IMR-90 (cell line): Measurements from ENCODE around the gene ENHO. TPM values are rescaled to one million over a fixed set of nuclear protein-coding genes. Genes with fewer than 3 reads are reported as not detected.

Source experiments
- ATAC-seq: fragments of 200-7000 bp; cut with Tn5 transposase; 2 replicates; pipeline ENCODE4 v1.9.1; 2020; ENCODE audit warnings: low read depth, mild to moderate bottlenecking, moderate library complexity
- BruUV-seq: library from RNA; stranded (reverse); fragments of 400-500 nt; replicated peaks from 2 replicates; lab custom pipeline; 2021; lab: Mats Ljungman, UMichigan
- CTCF ChIA-PET: fragments of 300-600 bp; formaldehyde crosslinking; extraction: SDS; loops from one replicate; lab custom pipeline; 2021; ENCODE audit warnings: antibody characterized with exemption; lab: Yijun Ruan, JAX
- POLR2A ChIA-PET: fragments of 300-600 bp; sonication (Branson Sonifier 250); formaldehyde crosslinking; loops from one replicate; lab custom pipeline; 2022; ENCODE audit warnings: antibody characterized with exemption; ENCODE audit not compliant: unreplicated experiment; lab: Charles Lee
- DNase-seq: peaks from one replicate; pipeline ENCODE4 v3.0.0; 2013
- H2AFZ ChIP-seq: replicated peaks from 2 replicates; pipeline ENCODE3; 2013; ENCODE audit warnings: low read length, mild to moderate bottlenecking; ENCODE audit not compliant: poor library complexity
- H2AK5ac ChIP-seq: 2 replicates; pipeline ENCODE4 v1.6.1; 2013; ENCODE audit warnings: low read depth, low read length, inconsistent platforms
- H2AK9ac ChIP-seq: replicated peaks from 2 replicates; pipeline ENCODE3; 2013; ENCODE audit warnings: mild to moderate bottlenecking, low read depth, low read length, moderate library complexity; ENCODE audit not compliant: poor library complexity
- H2BK120ac ChIP-seq: 2 replicates; pipeline ENCODE4 v1.6.1; 2013; ENCODE audit warnings: low read depth, low read length, inconsistent platforms
- H2BK15ac ChIP-seq: 3 replicates; pipeline ENCODE4 v1.6.1; 2013; ENCODE audit warnings: low read depth, low read length, inconsistent platforms
- H2BK20ac ChIP-seq: 2 replicates; pipeline ENCODE4 v1.6.1; 2013; ENCODE audit warnings: low read depth, mild to moderate bottlenecking, inconsistent platforms, low read length, moderate library complexity
- H2BK5ac ChIP-seq: 2 replicates; pipeline ENCODE4 v1.6.1; 2013; ENCODE audit warnings: mild to moderate bottlenecking, low read depth, low read length, inconsistent platforms; ENCODE audit not compliant: poor library complexity, severe bottlenecking
- H3K14ac ChIP-seq: replicated peaks from 2 replicates; pipeline ENCODE4 v1.6.1; 2013; ENCODE audit warnings: low read depth, low read length, inconsistent platforms
- H3K18ac ChIP-seq: 2 replicates; pipeline ENCODE4 v1.6.1; 2013; ENCODE audit warnings: low read depth, low read length, control low read depth
- H3K23ac ChIP-seq: 2 replicates; pipeline ENCODE4 v1.6.1; 2013; ENCODE audit warnings: low read depth, low read length, inconsistent platforms
- H3K27ac ChIP-seq: 2 replicates; pipeline ENCODE4 v1.5.1; 2013; ENCODE audit warnings: mild to moderate bottlenecking, control low read depth, low read length; ENCODE audit not compliant: insufficient read depth
- H3K27me3 ChIP-seq: 2 replicates; pipeline ENCODE4 v1.6.1; 2013; ENCODE audit warnings: low read length; ENCODE audit not compliant: control insufficient read depth, insufficient read depth
- H3K36me3 ChIP-seq: 2 replicates; pipeline ENCODE4 v1.6.1; 2013; ENCODE audit warnings: low read length, mixed read lengths; ENCODE audit not compliant: control insufficient read depth, insufficient read depth
- H3K4ac ChIP-seq: 2 replicates; pipeline ENCODE4 v1.6.1; 2013; ENCODE audit warnings: low read depth, low read length, inconsistent platforms
- H3K4me1 ChIP-seq: 2 replicates; pipeline ENCODE4 v1.6.1; 2013; ENCODE audit warnings: low read length, mixed read lengths; ENCODE audit not compliant: control insufficient read depth, insufficient read depth
- H3K4me2 ChIP-seq: 2 replicates; pipeline ENCODE4 v1.6.1; 2013; ENCODE audit warnings: low read depth, mild to moderate bottlenecking, control low read depth, low read length, moderate library complexity
- H3K4me3 ChIP-seq: 2 replicates; pipeline ENCODE4 v1.5.1; 2013; ENCODE audit warnings: low read depth, mild to moderate bottlenecking, control low read depth, low read length, moderate library complexity; ENCODE audit not compliant: insufficient read depth
- H3K56ac ChIP-seq: 2 replicates; pipeline ENCODE4 v1.6.1; 2013; ENCODE audit warnings: low read length, inconsistent platforms; ENCODE audit not compliant: insufficient read depth; ENCODE audit errors: extremely low read depth
- H3K79me1 ChIP-seq, 2 experiments: 2 replicates each; pipeline ENCODE4 v1.6.1; 2013; ENCODE audit warnings: low read length in 2 of 2, inconsistent platforms in 1 of 2, low read depth in 1 of 2
- H3K9ac ChIP-seq: 2 replicates; pipeline ENCODE4 v1.6.1; 2013; ENCODE audit warnings: low read depth, low read length, control low read depth
- H3K9me1 ChIP-seq: 2 replicates; pipeline ENCODE4 v1.6.1; 2013; ENCODE audit warnings: low read length, inconsistent platforms; ENCODE audit not compliant: insufficient read depth
- H3K9me3 ChIP-seq: 2 replicates; pipeline ENCODE4 v1.6.1; 2013; ENCODE audit warnings: low read length; ENCODE audit not compliant: control insufficient read depth, insufficient read depth
- H4K20me1 ChIP-seq: 2 replicates; pipeline ENCODE4 v1.6.1; 2013; ENCODE audit warnings: low read length, inconsistent platforms; ENCODE audit not compliant: insufficient read depth
- H4K5ac ChIP-seq: 2 replicates; pipeline ENCODE4 v1.6.1; 2013; ENCODE audit warnings: mild to moderate bottlenecking, low read depth, low read length, control low read depth
- H4K8ac ChIP-seq, 2 experiments: 2 replicates each; pipeline ENCODE4 v1.6.1; 2013; ENCODE audit warnings: low read depth in 2 of 2, low read length in 2 of 2, control low read depth in 1 of 2, inconsistent platforms in 1 of 2
- H4K91ac ChIP-seq: 2 replicates; pipeline ENCODE4 v1.6.1; 2013; ENCODE audit warnings: low read depth, low read length, inconsistent platforms; ENCODE audit not compliant: insufficient read depth
- BHLHE40 ChIP-seq: fragments of 150-350 bp; IDR thresholded peaks from 2 replicates; pipeline ENCODE4 v1.6.1; 2016; ENCODE audit warnings: mild to moderate bottlenecking, low read depth, low read length
- CEBPB ChIP-seq: IDR thresholded peaks from 2 replicates; pipeline ENCODE4 v1.6.1; 2012; ENCODE audit warnings: low read depth, low read length, improper control_type of control experiment
- CHD1 ChIP-seq: IDR thresholded peaks from 2 replicates; pipeline ENCODE4 v1.6.1; 2012; ENCODE audit warnings: low read depth, low read length, improper control_type of control experiment
- CTCF ChIP-seq: conservative IDR thresholded peaks from 2 replicates; pipeline ENCODE4 v1.5.1; 2012; ENCODE audit warnings: mild to moderate bottlenecking, low read depth, low read length, improper control_type of control experiment
- ELK1 ChIP-seq: fragments of 150-350 bp; IDR thresholded peaks from 2 replicates; pipeline ENCODE4 v1.6.1; 2016; ENCODE audit warnings: low read depth, mild to moderate bottlenecking, low read length, moderate library complexity, borderline replicate concordance
- FOS ChIP-seq: fragments of 150-350 bp; IDR thresholded peaks from 2 replicates; pipeline ENCODE4 v1.6.1; 2016; ENCODE audit warnings: low read depth, low read length
- MAFK ChIP-seq: IDR thresholded peaks from 2 replicates; pipeline ENCODE4 v1.6.1; 2012; ENCODE audit warnings: low read depth, low read length, improper control_type of control experiment
- MAZ ChIP-seq: IDR thresholded peaks from 2 replicates; pipeline ENCODE4 v1.6.1; 2012; ENCODE audit warnings: low read depth, mild to moderate bottlenecking, low read length, improper control_type of control experiment, moderate library complexity, borderline replicate concordance
- MXI1 ChIP-seq: IDR thresholded peaks from 2 replicates; pipeline ENCODE4 v1.6.1; 2012; ENCODE audit warnings: low read depth, mild to moderate bottlenecking, low read length, moderate library complexity, borderline replicate concordance
- NFE2L2 ChIP-seq: fragments of 150-350 bp; IDR thresholded peaks from 2 replicates; pipeline ENCODE4 v1.6.1; 2016; ENCODE audit warnings: low read depth, mild to moderate bottlenecking, low read length
- POLR2A ChIP-seq: IDR thresholded peaks from 2 replicates; pipeline ENCODE4 v1.6.1; 2012; ENCODE audit warnings: mild to moderate bottlenecking, low read depth, low read length
- RAD21 ChIP-seq: IDR thresholded peaks from 2 replicates; pipeline ENCODE4 v1.6.1; 2012; ENCODE audit warnings: low read length, improper control_type of control experiment
- RCOR1 ChIP-seq: IDR thresholded peaks from 2 replicates; pipeline ENCODE4 v1.6.1; 2012; ENCODE audit warnings: mild to moderate bottlenecking, low read length, improper control_type of control experiment; ENCODE audit not compliant: insufficient replicate concordance
- RFX5 ChIP-seq: IDR thresholded peaks from 2 replicates; pipeline ENCODE4 v1.8.0; 2012; ENCODE audit warnings: low read depth, mild to moderate bottlenecking, low read length, moderate library complexity
- SMC3 ChIP-seq: fragments of 150-350 bp; IDR thresholded peaks from 2 replicates; pipeline ENCODE4 v1.6.1; 2016; ENCODE audit warnings: low read depth, mild to moderate bottlenecking, antibody characterized with exemption, low read length, moderate library complexity
- USF2 ChIP-seq: fragments of 150-350 bp; IDR thresholded peaks from 2 replicates; pipeline ENCODE4 v1.6.1; 2017; ENCODE audit warnings: mild to moderate bottlenecking, antibody characterized with exemption, low read length, low read depth
- WGBS, 2 experiments: methylation state at CpG; one replicate each; pipeline versions ENCODE4 v1.1.5 to v1.1.7; 2013; ENCODE audit warnings: missing lambda C conversion rate in 2 of 2; ENCODE audit not compliant: insufficient read length in 1 of 2; ENCODE audit errors: extremely low coverage in 2 of 2; 5-methylcytosine and 5-hydroxymethylcytosine counted together
- dilution Hi-C: fragments of 300-500 bp; cut with HindIII; formaldehyde crosslinking; loops from one replicate; pipeline ENCODE4 v1.14.3; 2018; ENCODE audit warnings: low sequenced_read_pairs; ENCODE audit not compliant: unreplicated experiment
- in situ Hi-C: fragments of 300-500 bp; cut with MboI; formaldehyde crosslinking; loops from 3 replicates; pipeline ENCODE4 v1.14.3; 2019; ENCODE audit warnings: low sequenced_read_pairs, inconsistent platforms, mixed read lengths
- intact Hi-C: fragments of 100-400 bp; cut with micrococcal nuclease; formaldehyde crosslinking; loops from 2 replicates; pipeline ENCODE4 v1.10.0; 2022
- polyA plus RNA-seq, 3 experiments: library from polyadenylated mRNA; depleted of rRNA; stranded (reverse); fragments of >200 nt; gene quantifications; 2 replicates each; pipeline ENCODE4 v1.2.3, GENCODE V29; 2012; ENCODE audit warnings: low replicate concordance in 1 of 3
- total RNA-seq: library from RNA; depleted of rRNA; stranded (reverse); fragments of >200 nt; gene quantifications from 2 replicates; pipeline ENCODE4 v1.2.3, GENCODE V29; 2012

ENHO gene
- total and polyA plus RNA-seq, 2 of the 4 experiments (the other 2 are of a cell fraction): not detected

- Histone ChIP-seq H2BK20ac (no peak overlapping the region), H2BK15ac (no peak overlapping the region), H3K18ac (no peak overlapping the region), H3K4ac (no peak overlapping the region), H3K4me2 (no peak overlapping the region), H2AK5ac (no peak overlapping the region), H3K9me3 (no peaks in the 10 kb centered on the region), H4K91ac (no peak overlapping the region), H4K8ac (no peak overlapping the region), H2BK5ac (no peak overlapping the region), H3K14ac (no peak overlapping the region), H3K79me1 (no peaks in the 10 kb centered on the region), H2AK9ac (no peak overlapping the region), H3K9me1 (0 out of 2 replicates have a peak, but pooled peaks cover 3% of the 10 kb centered on the region), H3K27ac (no peak overlapping the region), H3K56ac (no peak overlapping the region), H3K4me1 (no peaks in the 10 kb centered on the region), H3K4me3 (no peak overlapping the region), H4K20me1 (no peaks in the 10 kb centered on the region), H3K23ac (no peak overlapping the region), H3K36me3 (no peaks in the 10 kb centered on the region), H2BK120ac (no peak overlapping the region), H3K9ac (no peak overlapping the region), H4K5ac (no peak overlapping the region), H3K27me3 (peaks cover 88% of the 10 kb centered on the region), H2AFZ (peak overlapping the region; percentile 43)
- intact Hi-C loops: no loop called here
- POLR2A ChIA-PET: no interaction called here
- in situ Hi-C loops: no loop called here
- 29% methylated on average over 1 of the region's 7 CpGs; no CpG with 5 or more reads in 1 of the 2 experiments for WGBS, 2 experiments
- CTCF ChIA-PET: interaction anchor here (0.8 kb wide), 1 partner anchor 24 kb away, joined by 4 read pairs; no protein-coding TSS in a partner anchor
- DNase-seq: no peak
- no peak for ATAC-seq
- no TSS peak for BruUV-seq
- TF ChIP-seq USF2 (no peak), MAFK (no peak), MAZ (no peak), RFX5 (no peak), RAD21 (no peak), CHD1 (no peak), CEBPB (no peak), NFE2L2 (no peak), SMC3 (no peak), BHLHE40 (no peak), RCOR1 (no peak), CTCF (no peak), ELK1 (no peak), MXI1 (no peak), POLR2A (no peak), FOS (no peak)
- dilution Hi-C loops: no loop called here
Measured at GRCh38 chr9:34570809-34571480, 48.2 kb upstream of the ENHO start.
